Measurements from ENCODE around the gene RGS17.
"Not testable (repeated sequence)": the region's sequence is repeated elsewhere in the genome, so short reads cannot be mapped to it uniquely, and the experiment has no call there.

Gene RGS17

DNA sequence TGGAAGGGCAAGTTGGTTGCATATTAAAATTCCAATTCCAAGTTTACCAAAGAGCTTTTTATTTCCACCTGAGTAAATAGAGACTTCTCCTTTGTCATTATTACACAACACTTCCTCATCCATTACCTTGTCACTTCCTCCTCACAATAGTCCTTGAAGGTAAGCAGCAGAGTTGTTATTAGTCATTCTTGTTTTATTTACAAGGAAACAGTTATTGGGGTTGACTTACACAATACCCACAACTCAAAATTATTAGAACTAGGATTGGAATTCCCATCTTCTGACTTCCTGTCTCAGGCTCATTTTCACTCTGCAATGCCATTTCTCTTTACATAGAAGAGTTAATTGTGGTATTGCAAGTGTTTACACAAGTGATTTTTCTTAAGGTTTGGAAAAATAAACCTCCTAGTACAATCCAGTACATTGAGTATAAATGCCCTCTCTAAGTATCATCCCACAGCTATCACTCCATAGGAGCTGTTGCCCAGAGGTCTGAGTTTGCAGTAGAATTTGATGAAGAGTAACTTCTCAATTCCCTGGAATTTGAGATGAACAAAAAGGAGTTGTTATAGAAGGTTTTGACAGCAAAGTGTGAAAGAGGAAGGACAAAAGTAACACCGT is 99.6 kb downstream of the RGS17 start:
- no peak for DNase-seq (ENCODE audit: low spot score)

DNA sequence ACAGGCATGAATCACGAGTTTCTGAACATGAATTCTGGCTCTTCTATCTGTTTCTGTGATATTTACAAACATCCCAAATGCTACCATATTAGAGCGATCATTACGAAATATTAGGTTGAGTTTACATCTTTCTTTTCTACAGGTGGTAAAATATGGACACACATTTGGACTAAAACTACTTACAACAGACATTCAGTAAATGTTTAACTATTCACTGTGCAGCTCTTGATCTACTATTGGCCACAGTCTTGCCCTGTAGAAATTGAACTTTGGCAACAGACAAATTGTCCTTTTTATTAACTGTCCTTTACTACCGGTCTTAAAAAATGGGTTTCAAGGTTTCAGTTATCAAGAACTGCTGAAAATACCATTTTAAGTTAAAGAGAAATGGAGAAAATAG is 102.1 kb downstream of the RGS17 start:
- DNase-seq (ENCODE audit: low spot score), result no peak

DNA sequence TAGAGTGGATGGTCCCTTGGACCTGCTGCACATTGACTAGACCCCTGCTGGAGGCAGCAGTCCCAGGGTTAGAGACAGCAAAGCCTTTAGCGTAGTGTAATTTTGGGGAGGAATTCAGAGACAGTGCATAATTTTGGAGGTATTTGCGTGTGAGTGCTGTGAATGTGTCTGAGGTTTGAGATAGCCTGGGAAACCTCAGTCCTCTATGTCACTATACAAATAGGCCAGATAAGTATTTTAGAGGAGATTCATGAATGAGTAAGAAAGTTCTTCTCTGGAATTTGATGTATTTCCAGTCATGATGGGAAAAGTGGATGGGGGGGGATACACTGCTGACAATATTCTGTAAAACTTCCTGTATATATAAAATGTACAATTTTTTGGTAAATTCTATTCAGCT is 102.8 kb downstream of the RGS17 start:
- DNase-seq (ENCODE audit: low spot score), result no peak

DNA sequence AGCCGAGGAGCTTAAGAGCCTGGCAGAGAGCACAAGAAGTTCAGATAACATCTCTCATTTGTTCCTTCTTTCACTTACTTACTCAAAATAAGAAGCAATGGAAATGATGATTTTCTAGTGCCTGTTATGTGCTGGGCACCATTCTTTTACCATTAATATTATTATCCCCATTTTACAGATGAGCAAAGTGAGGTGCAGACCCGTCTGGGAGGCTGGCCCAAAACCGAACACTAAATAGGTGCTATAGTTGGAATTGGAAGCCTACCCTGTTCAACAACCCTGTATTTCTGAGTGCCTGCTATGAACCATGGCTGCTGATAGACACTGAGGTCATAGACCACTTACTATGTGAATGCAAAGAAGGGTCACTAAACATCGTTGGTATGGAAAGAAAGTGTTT is 103.6 kb downstream of the RGS17 start:
- DNase-seq (ENCODE audit: low spot score), result no peak

DNA sequence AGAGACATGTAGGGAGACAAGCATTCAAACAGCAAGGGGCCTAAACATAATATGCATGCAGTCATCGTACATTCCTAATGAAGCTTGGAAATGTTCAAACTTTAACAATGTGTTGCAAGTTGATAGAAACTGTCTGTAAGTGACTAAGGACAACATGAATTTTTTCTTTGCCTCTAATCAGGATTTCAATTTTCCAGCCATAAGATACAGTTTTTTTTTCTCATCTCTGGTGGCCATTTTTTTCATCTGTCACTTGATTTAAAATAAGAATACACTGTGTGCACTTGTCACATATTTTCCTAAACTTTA is 106.4 kb downstream of the RGS17 start:
- DNase-seq (ENCODE audit: low spot score), result no peak

DNA sequence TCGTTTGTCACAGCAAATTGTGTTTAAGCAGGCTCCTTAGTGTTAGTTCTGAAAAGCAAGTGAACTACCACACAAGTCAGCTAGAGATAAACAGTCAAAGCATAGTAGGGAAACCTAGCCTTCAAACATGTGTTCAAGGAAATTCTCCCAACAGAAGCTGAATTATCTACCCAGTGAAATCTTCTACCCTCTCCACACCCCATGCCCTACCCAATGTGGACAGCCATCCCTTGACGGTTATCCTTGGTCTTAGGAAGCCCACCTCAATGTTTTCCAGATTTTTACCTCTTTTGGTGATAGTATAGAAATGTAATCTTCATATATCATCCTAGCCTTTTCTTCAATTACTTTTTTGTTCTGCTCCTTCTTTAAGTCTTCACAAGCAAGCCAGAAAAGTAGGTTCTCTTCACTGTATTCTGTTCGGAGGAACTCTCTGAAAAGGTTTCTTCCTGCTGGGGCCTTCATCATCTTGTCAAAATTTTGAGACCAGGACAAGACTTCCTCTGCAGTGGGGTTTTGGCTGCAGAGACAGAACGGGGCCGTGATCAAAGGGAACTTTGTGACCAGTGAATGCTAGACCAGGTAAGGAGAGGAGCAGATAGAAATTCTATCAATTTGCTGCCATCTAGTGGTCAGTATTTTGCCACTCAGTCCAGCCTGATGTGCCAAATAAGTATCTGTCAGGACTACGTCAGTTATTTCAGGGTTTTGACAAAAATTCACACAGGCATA is 106.9 kb downstream of the RGS17 start:
- DNase-seq (ENCODE audit: low spot score), result peak; percentile 28

DNA sequence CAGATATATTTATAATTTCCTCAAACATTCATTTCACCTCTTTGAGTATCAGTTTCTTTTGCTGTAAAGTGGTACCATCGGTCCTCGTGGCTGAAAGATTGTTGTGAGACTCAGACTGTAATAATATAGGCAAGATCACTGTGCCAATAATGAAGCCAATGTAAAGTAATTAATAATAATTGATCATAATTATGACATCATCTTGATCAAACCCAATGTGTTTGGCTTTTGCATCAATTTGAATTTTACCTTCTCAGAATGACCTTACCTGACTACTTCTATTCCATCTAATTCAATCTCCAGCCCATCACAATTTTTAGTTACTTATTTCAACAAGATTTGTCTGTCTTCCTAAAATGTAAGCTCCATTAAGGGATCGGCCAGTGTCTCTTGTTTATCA is 112.7 kb downstream of the RGS17 start:
- DNase-seq (ENCODE audit: low spot score), result no peak

DNA sequence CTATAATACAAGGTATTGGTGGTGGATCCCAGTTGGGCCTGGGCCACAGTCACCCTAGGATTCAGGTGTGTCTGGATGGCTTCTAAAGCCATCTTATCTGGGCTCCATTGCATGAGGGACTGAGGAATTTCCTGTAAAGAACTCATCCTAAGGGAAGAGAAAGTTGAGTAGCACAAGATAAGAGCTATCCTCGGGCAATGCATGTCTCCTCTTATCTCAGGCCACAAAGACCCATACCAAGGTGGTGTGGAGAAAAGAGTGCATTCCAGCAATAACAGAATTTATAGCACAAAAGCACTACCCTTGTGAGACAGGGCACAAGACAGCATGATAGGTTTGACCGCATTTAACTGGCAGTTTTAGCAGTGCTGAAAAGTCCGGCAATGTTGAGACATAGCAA is 114.2 kb downstream of the RGS17 start:
- no peak for DNase-seq (ENCODE audit: low spot score)

DNA sequence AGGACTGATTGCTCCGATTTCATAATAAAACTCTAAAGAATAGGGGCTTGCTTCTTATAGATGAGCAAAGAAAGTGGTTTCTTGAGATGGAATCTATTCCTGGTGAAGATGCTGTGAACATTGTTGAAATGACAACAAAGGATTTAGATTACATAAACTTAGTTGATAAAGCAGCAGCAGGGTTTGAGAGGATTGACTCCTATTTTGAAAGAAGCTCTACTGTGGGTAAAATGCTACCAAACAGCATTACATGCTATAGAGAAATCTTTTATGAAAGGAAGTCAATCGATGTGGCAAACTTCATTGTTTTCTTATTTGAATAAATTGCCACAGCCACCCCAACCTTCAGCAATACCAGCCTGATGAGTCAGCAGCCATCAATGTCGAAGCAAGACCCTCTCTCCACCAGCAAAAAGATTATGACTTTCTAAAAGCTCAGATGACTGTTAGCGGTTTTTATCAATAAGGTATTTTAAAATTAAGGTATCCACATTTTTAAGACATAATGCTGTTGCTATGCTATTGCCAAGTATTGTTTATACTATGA is 115.9 kb downstream of the RGS17 start:
- DNase-seq (ENCODE audit: low spot score), result no peak

DNA sequence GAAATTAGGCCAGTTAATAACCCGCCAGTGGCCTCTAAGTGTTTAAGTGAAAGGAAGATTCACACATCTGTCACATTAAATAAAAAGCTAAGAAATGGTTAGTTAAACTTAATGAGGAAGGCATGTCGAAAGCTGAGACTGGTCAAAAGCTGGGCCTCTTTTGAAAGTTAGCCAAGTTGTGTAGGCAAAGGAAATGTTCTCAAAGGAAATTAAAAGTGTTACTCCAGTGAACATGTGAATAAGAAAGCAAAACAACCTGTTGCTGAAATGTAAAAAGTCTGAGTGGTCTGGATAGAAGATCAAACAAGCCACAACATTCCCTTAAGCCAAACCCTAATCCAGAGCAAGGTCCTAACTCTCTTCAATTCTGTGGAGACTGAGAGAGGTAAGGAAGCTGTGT is 117.6 kb downstream of the RGS17 start:
- no peak for DNase-seq (ENCODE audit: low spot score)

DNA sequence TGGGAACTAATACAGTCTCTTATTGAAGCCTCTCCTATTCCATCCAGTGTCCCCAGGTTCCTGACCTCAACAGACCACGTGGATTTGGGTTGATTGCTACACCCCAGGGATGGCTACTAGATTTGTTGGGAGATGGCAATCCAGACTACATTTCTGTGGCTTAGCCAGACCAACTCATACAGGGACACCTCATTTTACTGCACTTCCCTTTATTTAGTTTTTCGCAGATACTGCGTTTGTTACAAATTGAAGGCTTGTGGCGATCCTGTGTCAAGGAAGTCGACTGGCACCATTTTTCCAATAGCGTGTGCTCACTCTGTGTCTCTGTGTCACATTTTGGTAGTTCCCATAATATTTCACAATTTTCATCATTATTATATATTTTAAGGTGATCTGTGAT is 118.2 kb downstream of the RGS17 start:
- DNase-seq (ENCODE audit: low spot score), result no peak

DNA sequence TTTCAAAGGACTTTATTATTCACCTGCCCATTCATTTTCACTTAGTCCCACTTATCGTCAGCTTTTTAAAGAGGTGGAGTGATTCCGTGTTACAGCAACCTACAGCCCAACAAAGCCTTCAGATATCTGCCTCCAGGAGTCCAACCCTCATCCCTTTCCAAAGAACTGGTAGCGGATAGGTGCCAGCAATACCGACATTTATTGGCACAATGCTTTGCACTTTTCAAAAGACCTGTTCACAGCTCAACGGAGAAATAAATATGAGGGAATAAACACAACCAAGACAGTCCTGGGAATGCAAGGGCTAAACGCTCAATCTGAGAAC is 127.8 kb downstream of the RGS17 start:
- DNase-seq (ENCODE audit: low spot score), result peak; percentile 36

DNA sequence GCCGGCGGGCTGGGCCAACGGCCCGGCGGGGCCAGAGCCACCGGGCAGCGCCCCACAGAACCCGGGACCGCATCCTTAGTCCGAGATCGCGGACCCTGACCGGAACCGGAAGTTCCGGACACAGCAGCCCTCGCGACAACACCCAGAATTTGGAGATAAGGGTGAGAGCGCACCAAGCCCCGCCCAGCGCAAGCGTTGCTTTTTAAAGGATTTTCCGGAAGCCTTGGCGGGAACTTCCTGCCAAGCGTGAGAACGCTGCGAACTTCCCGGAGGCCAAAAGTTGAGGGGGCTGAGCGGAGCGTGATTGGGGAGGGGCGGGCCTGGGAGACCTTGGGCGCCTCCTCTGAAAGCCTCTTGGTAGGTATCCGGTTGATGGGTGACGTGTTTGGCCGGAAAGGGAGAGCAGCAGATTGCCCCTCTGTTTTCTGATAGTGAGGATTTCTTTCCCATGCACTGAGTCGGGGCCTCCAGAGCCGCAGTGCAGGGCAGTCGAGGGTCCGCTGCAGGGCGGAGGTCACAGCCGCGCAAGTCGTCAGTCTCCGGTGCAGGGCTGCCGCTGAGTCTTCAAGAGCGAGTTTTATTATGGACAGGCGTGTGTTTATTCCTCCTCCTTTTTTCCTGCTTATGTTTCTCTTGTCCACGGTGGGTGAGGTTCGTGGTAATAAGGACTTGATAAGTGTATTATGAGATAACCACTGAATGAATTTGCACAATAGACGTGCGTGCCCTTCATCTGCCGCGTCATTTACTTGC is 128.3 kb downstream of the RGS17 start, which contains the start of gene MTRF1L:
MTRF1L (minus strand) TSS at position 97 of the 753 bp plus-strand sequence; CDS start at position 73, 24 bp downstream.
- peak; percentile 94 for DNase-seq (ENCODE audit: low spot score)

DNA sequence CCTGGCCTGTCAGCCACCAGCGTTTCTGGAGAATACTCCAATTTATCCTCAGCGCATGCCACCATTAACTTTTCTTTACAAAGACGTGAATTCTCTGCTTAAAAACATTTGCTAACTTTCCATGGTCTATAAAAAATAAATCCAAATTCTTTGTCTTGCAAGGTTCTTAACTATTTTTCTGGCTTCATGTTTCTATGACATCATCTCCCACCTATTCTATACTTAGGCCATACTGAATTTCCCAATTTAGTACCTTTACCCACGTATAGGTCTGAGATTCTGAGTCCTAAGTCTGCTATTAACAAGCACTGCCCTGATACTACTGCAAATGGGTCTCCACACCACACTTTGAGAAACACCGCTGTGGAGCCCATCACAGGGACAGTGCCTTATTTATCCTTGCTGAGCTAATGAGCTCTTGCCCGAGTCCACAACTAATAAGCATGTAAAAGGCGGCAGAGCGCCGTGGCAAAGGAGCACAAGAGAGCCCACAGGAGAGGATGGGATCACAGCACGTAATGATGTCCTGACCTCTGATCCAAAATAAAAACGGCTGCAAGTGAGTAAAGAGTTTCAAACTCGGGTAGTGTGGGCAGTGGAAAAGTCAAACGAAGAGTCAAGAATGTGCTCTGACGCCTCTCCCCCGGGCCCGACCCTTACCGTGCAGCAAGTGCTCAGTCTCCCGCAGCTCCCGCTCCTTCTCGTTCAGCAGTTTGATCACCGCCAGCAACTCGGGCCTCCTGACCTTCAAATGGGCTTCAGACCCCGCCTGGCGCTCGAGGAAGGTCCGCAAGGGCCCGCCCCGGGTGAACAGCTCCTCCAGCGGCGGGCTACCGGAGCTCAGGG is 129.1 kb downstream of the RGS17 start:
- peak; percentile 34 for DNase-seq (ENCODE audit: low spot score)

DNA sequence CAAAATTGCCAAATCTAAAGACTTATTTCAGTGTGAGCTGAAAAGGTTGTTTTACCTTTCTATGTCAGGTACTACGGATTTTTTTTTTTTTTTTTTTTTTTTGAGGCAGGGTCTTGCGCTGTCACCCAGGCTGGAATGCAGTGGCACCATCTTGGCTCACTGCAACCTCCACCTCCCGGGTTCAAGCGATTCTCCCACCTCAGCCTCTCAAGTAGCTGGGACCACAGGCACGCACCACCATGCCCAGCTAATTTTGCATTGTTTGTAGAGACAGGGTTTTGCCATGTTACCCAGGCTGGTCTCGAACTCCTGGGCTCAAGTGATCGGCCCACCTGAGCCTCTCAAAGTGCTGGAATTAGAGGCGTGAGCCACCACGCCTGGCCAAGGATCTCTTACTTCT is 130.3 kb downstream of the RGS17 start:
- DNase-seq (ENCODE audit: low spot score), result not testable (repeated sequence)

DNA sequence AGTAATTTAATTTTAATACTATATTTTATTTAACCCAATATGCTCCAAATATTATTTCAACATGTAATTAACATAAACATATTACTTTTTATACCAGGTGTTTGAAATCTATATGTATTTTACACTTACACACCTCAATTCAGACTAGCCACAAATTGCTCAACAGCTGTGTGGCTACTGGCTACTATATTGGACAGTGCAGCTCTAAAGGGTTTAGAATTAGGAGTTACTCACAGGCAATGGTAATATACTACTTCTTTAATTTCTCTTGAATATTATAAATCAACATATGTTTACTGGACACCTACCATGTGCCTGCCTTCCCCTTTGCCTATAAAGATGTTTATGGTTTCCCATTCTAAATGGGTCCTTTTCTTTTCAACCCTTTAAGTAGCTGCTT is 130.8 kb downstream of the RGS17 start:
- no peak for DNase-seq (ENCODE audit: low spot score)

DNA sequence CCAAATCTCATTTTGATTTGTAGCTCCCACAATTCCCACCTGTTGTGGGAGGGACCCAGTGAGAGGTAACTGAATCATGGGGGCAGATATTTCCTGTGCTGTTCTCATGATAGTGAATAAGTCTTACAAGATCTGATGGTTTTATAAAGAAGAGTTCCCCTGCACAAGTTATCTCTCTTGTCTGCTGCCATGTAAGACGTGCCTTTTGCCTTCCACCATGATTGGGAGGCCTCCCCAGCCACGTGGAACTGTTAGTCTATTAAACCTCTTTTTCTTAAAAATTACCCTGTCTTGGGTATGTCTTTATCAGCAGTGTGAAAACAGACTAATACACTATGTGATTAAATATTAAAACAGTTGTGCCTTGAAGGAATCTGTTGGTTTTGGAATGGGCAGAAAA is 131.5 kb downstream of the RGS17 start:
- DNase-seq (ENCODE audit: low spot score), result not testable (repeated sequence)

DNA sequence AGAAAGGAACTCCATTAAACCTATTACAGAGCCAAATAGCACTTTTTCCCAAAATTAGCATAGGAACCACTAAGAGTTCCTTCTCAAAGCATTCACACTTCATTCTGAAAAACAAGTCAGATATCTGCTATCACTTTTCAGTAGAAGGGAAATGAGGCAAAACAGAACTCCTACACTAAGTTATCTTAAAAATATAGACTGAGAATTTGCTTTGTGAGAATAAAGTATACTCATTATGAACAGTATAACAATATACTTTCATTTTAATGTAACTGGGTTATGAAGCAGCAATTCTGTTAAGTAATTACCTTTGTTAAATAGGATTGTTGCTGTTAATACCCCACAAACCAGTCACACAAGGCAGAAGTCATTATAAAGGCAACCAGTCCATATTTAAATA is 137.2 kb downstream of the RGS17 start:
- no peak for DNase-seq (ENCODE audit: low spot score)

DNA sequence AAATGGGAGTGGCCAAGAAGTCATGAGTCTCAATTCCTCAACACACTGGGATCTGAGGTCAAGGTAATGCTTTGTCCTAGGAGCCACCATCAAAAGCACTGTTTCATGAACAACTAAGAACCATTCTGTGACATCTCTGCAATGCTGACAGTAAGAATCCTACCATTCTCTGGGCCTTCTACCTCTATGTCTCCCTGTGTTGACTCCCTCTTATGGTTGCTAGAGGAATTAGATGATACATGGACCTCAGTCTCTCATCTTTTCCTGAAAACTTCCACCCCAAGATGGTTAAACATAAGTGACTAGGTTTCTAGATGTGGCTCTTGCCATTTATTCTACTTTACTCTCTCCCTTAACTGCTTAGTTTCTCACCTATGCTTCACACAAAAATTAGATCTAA is 137.7 kb downstream of the RGS17 start:
- DNase-seq (ENCODE audit: low spot score), result no peak

DNA sequence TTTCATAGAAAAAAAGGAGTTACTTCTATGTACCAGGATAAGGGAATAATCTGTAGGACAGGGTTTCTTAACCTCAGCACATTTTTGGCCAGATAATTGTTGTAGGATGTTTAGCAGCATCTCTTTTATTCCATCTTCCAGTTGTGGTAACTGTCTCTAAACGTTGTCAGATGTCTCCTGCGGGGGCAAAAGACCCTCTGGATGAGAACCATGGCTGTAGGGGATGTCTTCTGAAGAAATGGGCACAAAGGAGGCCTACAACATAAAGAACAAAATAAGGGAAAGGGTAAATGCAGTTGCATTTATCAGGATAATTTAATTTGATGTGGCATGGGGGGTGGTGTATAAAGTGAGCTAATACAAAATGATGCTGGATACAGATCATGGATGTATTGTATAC is 144.1 kb downstream of the RGS17 start:
- DNase-seq (ENCODE audit: low spot score), result no peak

DNA sequence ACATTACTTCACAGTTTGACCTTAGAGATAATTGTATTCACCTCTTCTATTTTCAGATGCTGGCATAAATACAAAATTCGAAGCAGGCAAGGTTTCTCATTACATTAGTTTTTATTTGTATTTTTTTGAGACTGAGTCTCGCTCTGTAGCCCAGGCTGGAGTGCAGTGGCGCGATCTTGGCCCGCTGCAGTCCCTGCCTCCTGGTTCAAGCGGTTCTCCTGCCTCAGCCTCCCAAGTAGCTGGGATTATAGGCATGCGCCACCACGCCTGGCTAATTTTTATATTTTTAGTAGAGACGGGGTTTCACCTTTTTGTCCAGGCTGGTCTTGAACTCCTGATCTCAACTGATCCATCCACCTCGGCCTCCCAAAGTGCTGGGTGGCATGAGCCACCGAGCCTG is 145.8 kb downstream of the RGS17 start:
- DNase-seq (ENCODE audit: low spot score), result not testable (repeated sequence)

DNA sequence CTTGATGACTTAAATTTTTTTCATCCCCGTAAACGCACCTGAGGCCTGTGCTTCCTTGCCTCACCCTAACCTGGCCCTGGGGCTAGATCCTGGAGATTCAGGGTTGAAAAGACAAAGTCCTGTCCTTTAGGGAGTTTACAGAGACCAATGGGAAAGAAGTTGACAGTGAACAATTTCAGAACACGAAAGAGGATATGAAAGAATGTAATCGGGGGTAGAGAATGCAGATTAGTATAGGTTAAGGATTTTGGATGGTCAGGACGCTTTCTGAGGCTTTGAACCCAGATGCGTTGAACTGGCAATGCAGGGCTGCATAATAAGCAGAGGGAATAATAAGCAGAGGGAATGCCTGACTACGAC is 146.6 kb downstream of the RGS17 start:
- no peak for DNase-seq (ENCODE audit: low spot score)

Measured in putamen (tissue), 1 donor.